ENCODE measurements around the gene GRID1.
A peak's percentile ranks its signal among the peaks of the same experiment; 100 is the strongest.

GRID1 gene

GRCh38 chr10:86368046-86368445 is 1.5 kb upstream of the GRID1 start:
- DNase-seq: no peak

DNA sequence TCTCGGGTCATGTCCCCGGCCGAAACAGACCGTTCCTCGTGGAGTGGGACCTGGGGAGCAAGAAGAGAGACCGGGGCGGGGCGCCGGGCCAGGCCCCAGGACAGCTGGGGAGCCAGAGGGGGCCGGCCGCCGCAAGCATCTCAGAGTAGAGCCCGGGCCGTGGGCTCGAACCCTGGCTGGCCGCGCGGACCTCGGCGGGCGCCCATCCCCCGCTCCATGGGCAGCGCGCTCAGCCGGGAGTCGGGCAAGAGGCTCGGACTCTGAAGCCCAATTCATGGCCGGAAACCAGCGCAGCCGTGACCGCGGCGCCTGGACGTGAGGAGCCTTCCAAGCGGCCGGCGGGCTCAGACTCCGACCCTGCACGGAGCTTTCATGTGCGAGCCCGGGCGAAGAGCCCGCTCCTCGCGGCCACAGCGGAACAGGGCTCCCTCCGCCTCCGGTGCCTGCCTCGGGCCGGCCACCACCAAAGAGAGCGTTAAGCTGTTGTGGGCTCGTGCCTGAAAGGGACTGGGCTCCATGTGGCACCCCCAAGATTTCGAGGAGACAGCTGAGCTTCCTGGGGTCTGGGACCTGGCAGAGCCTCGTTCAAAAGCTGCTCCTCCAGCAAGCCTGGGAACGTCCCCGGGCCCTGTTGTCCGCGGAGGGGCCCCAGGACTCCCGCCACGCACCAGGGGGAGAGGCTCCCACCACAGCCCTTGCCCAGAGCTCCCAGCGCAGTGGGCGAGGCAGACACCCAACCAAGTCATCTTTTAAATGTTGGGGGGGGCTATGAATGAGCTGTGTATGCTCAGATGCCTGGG is 757 bp upstream of the GRID1 start:
- DNase-seq: no peak

GRCh38 chr10:86366902-86367151 is 232 bp upstream of the GRID1 start:
- DNase-seq: no peak

- DNase-seq: no peak
Observed at GRCh38 chr10:86365346-86366032, 1.1 kb downstream of the GRID1 start.

DNA sequence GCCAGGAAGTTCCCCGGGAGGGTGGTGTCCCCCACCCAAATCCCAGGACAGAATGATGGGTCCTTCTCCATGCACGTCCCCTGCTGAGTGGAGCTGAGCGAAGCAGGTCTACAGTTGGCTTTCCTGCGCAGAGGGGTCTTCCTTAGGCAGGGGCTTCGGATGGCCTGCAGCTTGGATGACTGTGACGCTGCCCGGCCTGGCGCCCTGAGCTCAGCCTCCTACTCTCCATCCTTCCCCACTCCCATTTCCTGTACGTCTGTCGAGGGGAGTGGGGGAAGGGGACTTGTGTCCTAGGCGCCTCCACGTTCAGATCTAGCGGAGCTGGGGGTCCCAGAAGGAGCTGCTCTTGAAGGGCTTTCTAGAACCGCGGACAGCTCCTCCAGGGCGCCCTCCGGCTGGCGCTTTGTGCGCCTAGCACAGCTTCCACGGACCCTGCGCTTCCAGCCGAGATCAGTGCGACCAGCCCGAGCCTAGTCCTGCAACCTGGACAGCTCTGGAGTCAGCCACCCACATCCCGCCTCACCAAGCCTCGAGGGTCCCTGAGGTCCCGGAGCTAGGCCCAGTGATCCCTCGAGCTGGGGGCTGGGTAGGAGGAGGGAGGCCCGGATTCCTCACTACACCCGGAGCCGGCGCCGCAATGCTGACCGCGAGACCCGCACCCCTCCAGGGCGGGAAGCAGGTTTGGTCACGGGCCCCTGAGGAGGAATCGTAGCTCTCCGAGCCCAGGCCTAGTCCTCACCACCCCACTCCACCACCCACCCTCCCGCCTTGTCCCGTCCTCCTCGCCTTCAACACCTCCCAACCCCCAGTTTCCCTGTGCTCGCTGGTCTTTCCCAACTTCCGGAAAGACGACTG is 1.9 kb downstream of the GRID1 start:
- DNase-seq: no peak

DNA sequence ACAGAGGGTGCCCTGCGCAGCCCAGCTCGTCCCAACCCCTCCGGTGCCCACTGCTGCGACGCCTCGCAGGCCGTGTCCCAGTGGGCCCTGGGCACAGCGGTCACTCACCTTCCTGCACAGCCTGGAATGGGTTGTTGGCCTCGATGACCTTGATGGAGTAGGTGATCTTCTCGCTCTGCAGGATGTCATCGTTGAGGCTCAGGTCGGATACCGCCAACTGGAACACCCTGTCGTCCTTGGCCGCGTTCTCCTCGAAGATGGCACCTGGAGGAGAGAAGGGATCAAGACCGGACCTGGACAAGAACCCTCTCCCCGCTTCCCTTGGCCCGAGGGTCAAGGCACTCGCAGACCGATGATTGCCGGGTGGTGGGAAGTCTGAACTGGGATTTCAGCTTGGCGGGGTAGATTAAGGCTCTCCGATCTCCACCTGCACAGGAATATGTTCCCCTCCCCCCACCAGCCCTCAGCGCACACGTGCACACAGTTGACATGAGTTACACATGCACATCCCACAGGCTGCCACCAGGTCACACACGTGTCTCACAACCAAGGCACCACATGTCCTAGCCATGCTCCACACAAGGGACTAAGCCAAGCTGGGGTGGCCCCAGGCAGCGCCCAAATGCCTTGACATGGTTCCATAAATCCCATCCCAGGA is 2.6 kb downstream of the GRID1 start:
- no peak for DNase-seq

DNA sequence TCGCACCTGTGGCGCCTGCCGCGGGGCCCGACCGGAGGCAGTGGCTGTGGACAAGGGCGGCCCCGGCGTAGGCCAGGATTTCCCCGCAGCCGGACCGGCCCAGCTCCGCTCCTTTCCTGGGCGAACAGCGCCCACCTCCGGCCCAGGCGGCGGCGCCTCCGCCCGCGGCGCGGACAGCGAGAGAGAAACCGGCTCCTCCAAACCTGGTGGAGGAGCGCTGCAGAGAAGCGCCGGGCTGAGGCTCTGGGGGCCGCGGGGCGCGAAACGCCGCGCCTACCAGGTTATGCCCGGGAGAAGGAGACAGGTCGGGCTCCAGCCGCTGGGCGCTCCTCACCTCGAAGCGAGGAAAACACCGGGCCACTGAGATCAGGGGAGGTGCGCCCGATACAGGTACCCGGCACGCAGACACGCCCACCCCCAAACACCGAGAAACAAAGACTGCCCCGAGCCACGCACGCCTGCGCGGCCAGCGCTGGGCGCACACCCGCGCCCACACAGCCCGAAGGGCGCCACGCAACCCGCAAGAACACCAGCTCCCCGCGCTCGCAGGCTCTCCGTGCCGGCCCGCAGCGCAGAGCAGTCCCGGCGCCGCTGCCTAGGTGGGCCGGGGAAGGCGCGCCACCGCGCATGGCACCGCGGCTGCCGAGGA is 3.3 kb downstream of the GRID1 start:
- DNase-seq: peak; percentile 42

GRCh38 chr10:86362586-86363183 is 3.9 kb downstream of the GRID1 start:
- DNase-seq: no peak

DNA sequence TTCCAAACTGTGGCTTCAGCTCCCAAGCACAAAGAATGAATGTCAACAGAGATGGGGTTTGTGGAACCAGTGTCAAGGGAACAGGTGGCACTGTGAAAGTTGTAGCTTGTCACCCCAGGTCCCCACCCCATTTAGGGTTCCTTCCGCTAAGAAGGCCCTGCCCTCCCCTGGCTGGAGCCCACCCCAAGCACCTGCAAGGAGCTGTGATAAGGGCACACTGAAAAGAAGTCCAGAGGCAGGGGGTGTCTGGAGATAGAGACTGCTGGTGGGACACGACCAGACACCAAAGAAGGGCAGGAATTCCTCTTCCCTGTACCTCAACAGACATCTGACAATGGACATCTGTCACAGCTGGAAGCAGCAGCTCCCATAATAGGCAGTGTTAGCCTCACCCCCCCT is 4.5 kb downstream of the GRID1 start:
- no peak for DNase-seq

DNA sequence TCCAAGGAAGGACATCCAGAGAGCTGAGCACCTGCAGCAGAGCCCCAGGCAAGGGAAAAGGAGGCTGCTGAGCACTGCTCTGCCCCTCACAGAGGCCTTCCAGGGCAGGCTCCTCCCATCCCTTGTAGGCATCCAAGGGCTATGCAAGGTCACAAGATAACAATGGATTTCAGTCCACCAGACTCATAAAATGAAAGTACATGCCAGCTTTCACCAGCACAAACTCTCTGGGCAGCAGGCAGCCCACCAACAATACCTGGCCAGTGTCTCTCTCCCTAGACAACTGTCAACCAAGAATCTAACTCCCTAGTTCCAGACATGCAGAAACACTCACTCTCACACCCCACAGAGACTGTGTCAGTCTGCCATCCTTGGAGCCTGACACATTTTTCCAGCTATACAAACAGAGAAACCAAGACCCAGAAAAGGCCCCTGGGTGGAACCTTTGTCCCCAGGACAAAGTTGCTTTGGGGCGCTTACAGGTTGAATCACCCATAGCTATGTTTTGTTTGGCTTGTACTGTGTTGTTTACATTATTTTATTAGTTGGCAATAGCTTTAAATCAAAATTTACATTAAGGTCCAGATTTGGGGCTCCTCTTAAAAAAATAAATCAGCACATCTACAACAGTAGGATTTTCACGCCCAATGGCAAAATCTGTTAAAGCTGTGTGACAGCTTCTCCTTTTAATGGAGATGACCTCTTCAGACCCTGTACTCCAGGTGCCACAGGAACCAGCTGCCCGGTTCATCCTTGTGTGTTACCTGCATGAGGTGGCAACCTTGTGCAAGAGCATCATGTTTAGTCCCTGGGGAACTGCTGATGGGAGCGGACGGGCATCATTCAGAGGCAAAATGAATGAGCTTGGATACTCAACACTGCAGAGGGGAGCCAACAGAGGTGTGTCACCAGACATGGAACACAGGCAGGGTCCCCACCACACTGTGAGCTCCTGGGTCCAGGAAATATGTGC is 5.2 kb downstream of the GRID1 start:
- no peak for DNase-seq

GRCh38 chr10:86360657-86361056 is 5.9 kb downstream of the GRID1 start:
- DNase-seq: no peak

DNA sequence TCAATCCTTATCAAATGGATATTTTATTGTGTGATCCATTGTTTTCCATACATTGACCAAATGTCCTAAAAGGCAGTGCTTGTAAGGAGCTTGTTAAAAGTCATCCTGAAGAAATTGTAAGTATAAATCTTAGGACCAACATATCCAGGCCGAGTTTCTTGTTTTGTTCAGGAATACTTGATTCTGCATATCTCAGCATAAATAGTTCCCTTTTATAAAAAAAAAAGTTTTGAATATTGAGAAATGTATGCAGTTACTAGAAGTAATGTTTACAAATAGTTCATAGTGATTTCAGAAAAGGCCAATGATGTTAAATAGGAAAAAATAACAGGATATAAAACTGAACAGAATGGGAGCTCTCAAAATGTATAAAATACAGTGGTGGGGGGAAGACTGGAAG is 6.6 kb downstream of the GRID1 start:
- no peak for DNase-seq

DNA sequence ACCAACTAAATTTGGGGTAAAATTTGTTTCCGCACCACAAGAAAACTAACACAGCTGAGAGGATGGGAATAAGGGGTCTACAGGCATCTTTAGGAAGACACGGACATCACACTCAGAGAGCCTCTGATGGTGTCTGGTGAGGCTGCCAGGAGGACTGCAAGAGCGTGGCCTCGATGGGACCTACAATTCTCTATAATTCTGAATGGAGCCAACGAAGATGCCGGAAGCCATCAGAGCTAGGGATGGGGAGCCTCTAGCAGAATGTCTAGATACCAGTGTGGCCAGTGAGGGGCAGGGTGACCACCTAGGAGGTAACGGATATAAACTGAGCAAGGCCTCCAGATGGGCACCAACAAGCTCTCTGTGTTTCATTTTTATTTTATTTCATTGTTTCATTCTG is 7.5 kb downstream of the GRID1 start:
- DNase-seq: no peak

DNA sequence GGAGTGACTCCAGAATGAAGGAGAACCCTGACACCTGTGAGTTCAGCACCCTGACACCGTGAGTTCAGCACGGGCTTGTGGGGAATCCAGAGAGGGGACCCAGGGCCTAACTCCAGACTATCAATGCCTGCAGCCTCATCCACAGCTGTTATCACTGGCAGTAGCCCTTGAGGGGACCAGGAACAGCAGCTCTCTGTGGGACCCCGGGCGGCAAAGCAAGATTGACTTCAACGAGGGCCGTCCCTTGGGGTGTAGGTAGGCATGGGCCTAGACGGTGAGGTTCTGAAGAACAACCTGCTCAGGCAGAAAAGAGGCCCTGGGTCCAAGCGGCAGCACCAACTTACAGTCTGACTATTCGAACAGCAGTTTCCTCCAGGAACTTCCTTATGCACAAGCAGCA is 8.9 kb downstream of the GRID1 start:
- DNase-seq: no peak

DNA sequence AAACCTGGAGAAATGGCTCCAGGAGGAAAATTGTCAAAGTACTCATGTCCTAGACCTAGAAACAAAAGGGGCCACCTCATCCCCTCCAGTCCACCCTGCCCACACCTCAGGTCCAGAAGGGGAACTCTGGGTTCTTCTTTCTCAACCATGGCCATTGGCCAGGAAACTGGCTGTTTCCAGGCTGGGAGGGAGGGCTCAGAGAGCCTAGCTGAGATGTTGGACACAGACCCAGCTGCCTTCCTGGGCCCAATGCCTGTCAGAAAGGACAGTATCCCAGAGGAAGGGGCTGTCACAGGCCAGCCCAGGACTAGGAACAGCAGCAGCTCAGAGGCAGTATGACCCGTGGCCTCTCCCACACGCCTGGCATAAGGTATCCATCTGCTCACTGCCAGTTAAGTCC is 9.6 kb downstream of the GRID1 start:
- DNase-seq: no peak

- DNase-seq: no peak
Observed at GRCh38 chr10:86356296-86356695, 10.3 kb downstream of the GRID1 start.

- DNase-seq: peak; percentile 79
Observed at GRCh38 chr10:86355571-86356038, 11.0 kb downstream of the GRID1 start.

DNA sequence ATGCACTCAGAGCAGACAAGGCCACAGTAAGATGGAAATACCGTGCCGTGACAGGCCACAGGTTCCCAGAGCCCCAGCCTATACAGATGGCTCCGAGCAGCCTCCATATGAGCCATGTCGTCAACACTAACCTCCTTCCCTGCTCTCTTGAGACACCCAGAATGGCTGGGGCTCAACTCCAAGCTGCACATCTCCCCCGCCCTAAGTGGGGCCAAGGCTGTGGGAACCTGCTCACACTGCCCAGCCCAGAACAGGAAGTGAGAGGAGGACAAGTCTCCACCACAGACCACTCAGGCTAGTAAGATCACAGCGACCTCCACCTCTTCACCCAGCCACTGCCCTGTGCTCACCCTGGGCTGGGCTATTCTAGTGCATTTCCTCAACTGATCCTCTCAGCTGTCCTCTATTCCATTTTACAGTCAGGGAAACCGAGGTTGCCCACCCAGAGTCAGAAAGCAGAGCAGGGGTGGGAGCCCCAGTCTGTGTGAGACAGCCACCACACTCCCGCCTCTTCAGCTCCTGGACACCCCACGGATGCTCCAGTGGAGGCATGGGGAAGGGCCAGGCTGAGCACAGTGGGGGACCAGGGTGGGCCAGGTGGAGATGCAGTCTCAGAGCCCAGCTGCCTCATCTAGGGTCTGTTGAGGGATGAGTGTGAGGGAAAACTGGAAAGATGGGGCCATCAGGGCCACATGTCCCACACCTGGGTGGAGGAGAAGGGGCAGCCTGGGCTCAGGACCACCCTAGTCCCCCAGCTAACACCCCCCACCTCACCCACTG is 11.6 kb downstream of the GRID1 start:
- DNase-seq: no peak

GRCh38 chr10:86353506-86354485 is 12.8 kb downstream of the GRID1 start:
- no peak for DNase-seq

Data from RPMI8226 (cell line).